Glomerular visceral epithelial cell (primary cell): ENCODE results near the gene NFIC.
"Not testable (repeated sequence)": the region's sequence is repeated elsewhere in the genome, so short reads cannot be mapped to it uniquely, and the experiment has no call there.

Source experiments
- DNase-seq: peaks from one replicate; pipeline ENCODE4 v3.0.0-alpha.2; 2016; ENCODE audit errors: extremely low spot score

The NFIC gene

DNA sequence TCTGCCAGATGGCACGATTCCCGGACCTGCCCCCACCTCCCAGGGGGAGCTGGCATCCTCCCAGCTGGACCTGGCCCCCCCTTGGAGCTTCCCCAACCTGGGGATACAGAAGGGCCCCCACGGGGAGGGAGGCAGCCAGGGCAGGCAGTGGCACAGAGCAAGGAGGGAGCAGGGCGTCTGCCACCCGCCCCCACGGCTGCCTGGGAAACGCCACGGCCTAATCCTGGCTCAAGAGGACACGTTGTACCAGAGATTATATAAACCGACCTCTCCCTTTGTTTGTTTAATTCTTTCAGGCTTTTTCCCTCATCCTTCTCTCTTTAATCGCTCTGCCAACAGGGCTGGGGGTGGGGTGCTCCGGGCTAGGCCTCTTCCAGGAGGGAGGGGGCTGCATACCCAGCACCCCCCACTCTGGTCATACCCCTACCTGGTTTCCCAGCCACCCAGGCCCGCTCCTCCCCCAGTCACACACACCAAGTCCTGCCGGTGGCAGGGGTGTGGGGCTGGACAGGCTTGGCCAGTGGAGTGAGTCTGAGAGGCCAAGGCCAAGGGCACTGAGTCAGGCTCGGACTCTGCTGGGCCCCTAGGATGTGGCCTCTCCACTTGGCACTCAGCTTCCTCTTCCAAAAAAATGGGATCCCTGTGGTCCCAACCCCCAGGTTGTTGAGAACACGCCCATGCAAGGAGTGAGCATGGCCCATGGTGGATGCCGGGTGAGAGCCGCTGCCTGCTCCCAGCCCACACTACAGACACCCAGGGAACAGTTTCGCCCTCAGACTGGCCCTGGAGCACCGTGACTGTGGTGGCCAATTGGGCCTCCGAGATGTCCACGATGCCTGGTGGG lies 29.5 kb upstream of the NFIC start:
- DNase-seq, result peak; percentile 92

DNA sequence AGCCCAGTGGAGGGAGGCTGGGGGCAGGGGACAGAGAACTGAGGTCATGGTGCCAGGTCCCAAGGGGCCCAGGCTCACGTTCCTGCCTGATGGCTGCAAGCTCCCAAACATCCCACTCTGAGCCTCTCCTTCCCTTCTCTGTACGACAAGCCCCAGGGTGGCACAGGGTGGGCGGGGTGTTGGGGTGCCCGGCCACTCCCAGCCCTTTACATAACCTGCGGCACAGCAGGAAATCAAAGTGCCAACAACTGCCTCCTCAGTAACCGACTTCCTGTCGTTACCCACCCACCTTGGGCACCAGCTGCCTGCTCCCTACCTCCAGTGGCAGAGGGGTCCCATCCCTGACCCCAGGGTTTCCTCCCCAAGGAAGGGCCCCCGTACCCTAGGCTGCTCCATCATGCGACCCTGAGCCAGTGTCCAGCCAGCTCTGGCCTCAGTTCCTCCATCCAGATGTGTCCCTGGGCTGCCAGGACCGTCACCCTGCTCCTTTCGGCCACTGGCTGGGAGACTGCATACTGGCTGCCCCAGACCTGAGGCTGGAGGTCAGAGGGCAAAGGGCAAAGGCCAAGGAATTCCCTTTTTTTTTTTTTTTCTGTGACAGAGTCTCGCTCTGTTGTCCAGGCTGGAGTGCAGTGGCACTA lies 27.7 kb upstream of the NFIC start:
- no peak for DNase-seq

GRCh38 chr19:3340340-3340739 lies 26.0 kb upstream of the NFIC start:
- DNase-seq, result no peak

DNA sequence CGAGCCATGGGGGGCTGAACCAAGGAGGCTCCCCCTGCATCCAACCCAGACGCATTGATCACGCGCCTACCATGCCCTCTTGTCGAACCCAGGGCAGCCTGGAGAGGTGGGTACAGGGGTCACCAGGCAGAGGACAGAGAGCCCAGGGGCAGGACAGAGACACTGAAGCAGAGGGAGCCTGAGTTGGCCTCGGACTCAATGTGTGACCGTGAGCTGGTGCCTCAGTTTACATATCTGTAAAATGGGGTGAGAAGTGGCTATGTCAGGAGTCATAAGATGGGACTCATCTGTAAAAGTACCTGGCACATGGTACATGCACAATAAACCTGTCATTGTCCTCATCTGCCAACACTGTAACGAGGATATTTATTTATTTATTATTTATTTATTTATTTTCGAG lies 24.1 kb upstream of the NFIC start:
- no peak for DNase-seq

DNA sequence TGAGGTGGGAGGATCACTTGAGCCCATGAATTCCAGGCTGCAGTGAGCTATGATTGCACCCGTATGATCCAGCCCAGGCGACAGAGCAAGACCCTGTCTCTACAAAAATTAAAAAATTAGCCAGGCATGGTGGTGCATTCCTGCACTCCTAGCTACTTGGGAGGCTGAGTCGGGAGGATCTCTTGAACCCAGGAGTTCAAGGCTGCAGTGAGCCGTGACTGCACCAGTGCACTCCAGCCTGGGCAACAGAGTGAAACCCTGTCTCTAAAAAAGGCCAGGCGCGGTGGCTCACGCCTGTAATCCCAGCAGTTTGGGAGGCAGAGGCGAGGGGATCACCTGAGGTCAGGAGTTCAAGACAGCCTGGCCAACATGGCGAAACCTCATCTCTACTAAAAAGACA lies 23.4 kb upstream of the NFIC start:
- not testable (repeated sequence) for DNase-seq

DNA sequence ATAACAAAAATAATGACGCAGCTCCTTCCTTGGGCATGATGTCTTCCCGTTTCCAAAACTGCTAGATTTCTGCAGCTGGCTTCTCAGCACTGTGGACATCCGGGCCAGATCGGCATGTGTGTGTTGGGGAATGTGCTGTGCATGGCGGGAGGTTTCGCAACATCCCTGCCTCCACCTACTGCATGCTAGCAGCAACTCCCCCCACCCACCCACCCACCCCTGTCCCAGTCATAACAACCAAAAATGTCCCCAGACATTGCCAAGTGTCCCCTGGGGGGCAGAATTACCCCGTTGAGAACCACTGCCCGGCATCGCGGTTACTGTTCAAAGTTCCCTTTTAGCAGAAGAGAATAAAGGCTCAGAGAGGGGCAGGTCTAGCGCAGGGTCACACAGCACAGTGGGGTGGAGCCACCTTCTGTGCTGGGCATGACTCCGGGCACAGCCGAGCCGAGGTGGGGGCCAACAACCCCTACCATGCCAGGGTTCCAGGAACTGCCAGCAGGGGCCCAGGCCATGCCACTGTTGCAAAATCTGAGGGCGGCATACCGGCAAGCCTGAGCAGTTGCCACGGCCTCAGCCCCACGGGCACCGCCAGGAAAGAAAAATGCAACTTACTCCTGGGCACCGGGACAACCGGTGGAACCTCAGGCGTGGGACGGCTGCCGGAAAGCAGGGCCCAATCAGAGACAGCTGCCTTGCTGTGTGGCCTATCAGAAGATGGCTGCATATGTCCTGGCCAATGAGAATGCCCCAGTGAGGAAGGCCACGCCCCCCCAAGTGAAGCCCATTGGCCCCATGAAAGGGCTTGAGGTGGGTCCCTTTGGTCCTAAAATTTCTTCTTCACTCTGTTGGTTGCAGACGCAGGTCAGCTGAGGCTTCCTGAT lies 22.5 kb upstream of the NFIC start:
- DNase-seq, result peak; percentile 43

GRCh38 chr19:3344608-3345598 lies 21.5 kb upstream of the NFIC start:
- no peak for DNase-seq

DNA sequence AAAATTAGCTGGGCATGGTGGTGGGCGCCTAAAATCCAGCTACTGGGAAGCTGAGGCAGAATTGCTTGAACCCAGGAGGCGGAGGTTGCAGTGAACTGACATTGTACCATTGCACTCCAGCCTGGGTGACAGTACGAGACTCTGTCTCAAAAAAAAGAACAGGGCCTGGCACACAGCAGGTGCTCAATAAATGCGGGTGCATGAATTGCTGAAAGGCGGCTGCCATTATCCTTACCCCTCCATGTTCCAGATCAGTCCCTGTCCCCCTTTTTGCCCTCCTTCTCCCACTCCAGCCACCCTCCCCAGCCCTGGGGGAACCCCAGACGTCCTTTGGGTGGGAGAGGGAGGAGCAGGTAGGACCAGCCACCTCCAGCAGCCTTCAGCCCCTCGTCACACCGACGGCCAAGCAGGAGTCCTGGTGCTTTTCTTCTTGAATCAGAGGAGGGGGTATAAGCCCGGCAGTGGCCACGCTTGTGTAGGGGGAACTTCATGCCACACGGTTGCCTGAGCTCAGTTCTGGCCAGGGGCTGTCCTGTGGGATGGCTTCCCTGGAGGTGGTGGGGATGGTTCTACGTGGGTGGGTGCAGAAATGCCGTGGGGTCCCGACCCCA lies 20.4 kb upstream of the NFIC start:
- no peak for DNase-seq

DNA sequence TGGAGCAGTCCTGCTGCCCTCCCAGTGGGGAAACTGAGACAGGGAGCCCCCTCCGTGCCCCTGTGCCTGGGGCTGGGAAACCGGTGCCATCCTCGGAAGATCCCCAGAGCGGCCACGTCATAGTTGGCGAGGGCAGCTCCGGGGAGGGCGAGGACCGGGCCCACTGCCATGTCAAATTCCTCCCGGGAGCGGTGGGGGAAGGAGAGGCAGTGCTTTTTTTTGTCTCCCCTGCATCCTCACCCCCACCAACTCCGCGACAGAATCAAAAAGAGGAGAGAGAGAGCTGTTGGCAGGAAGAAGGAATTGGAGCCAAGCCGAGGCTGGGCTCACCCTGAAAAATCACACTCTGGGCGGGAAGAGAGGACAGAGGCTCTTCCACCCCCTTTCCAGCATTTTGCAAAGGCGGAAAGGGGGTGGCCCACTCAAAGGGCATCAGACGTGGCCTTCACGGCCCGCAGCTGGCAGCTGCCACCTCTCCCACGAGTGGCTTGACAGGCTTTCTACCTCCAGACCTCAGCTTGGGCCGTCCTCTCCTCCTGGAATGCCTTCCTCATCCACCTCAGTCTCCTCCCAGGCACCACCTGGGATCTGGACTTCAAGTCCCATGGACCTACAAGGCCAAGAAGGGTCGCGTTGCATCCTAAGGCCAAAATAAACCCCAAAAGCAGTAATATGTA lies 19.6 kb upstream of the NFIC start:
- no peak for DNase-seq

GRCh38 chr19:3348042-3348441 lies 18.3 kb upstream of the NFIC start:
- DNase-seq, result no peak

DNA sequence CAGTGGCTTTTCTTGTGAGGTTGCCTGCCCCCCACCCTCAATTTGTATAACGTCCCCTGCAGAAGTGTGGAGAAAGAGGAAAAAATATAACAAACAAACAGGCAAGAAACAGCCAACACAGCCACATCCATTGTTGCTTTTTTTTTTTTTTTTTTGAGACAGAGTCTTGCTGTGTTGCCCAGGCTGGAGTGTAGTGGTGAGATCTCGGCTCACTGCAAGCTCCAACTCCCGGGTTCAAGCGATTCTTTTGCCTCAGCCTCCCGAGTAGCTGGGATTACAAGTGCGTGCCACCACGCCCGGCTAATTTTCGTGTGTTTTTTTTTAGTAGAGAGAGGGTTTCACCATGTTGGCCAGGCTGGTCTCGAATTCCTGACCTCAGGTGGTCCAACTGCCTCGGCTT lies 17.9 kb upstream of the NFIC start:
- not testable (repeated sequence) for DNase-seq

- peak; percentile 35 for DNase-seq
Measured at GRCh38 chr19:3350014-3350663, 16.2 kb upstream of the NFIC start.

- no peak for DNase-seq
Measured at GRCh38 chr19:3351702-3352447, 14.5 kb upstream of the NFIC start.

DNA sequence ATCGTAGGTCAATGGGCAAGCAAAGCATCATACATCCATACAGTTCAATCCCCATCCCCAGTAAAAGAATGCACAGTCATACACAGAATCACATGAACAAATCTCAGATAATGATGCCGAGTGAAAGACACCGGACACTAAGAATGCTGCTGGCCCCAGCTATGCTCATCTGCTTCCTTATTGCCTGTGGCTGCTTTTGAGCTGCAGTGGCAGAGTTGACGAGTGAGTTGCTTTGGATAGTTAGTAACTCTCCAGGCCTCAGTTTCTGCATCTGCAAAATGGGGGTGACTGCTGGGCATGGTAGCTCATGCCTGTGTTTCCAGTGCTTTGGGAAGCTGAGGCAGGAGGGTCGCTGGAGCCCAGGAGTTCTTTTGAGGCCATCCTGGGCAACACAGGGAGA lies 12.9 kb upstream of the NFIC start:
- no peak for DNase-seq

DNA sequence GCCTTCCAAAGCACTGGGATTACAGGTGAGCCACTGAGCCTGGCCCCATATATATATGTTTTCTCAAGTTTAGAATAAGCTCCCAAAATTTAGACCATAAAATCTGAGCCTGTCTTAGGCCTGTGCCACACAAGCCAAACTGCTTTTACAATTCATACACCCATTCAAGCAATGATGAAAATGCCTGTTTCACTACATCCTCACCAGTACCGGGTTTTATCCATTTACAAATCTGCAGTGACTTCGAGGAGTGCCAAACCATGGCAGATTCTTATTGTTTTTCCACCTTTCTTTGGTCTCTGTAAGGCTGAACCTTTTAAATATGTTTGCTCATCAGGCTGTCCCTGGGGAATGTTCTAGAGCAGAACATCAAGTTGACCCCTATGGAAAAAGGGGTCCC lies 9.6 kb upstream of the NFIC start:
- no peak for DNase-seq

DNA sequence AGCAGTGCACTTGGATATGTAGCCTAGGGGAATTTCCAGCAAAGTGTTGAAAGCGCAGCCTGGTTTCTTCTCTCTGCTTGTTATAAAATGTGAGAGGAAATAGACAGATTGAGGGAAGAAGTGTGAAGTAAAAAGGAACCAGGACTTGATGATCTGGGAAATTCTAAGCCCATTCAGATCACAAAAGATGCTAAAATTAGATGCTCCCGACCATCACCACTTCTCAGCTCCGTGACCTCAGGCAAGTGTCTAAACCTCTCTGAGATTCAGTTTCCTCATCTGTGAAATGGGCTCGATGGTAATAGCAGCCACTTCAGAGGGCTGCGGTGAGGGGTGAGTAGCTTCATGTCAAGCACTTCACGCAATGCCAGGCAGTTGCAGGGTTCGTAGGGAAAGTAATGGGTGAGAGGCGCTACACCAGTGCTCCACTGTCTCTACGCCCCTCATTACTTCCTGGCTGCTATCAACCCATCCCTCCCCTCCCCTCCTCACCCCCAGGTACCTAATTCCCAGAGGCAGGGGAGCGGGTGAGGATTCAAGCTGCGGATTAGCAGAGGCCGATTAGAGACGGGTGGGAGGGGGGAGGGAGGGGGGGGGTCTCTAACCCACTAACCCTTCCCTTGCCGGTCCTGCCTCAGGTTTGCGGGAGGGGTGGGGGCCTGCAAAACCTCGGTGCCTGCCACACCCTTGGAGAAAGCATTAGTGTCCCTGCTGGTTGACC lies 9.0 kb upstream of the NFIC start:
- no peak for DNase-seq

DNA sequence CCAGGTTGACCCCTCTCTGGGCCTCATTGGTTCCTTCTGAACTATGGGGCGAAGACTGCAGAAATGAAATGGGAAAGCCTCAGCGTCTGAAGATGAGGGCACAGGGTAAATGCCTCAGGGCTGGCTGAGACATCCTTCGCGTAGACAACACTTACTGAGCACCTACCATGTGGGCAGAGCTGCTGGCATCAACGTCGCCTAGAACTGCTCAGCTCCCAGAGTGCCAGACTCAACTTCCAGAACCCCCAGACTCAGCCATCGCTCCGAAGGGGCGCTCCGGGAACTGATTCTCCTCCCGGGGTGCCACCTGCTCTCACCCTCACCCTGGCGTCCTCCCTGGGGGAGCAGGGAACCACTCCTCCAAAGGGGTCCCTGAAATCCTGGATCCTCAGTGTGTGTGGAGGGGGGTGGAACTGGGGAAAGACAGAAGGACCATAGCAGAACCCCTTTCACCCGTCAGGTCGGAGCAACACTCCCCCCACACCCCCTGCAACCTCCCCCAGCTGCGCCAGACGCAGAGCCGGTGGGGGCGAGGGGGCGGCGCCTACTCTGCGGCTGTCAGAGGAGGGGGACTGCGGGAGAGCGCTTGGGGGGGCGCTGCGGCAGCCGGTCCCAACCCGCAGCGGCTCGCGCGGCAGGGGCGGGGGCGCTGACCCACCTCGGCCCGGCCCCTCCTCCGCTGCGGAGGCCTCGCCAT lies 8.2 kb upstream of the NFIC start:
- DNase-seq, result no peak

GRCh38 chr19:3358689-3359014 lies 7.7 kb upstream of the NFIC start:
- DNase-seq, result no peak
